ENCODE results near the gene ASCL5. TPM values are rescaled to one million over a fixed set of nuclear protein-coding genes. Genes with fewer than 3 reads are reported as not detected.

ASCL5 gene
- total and polyA plus RNA-seq, 2 of the 13 experiments (the other 11 are each of a cell fraction or from before 2014, with no cell fraction given): not detected

GRCh38 chr1:201167041-201167991, 40.3 kb upstream of the ASCL5 start:
- H3K9me3 ChIP-seq (ENCODE audit: low read length): no peaks in the 10 kb centered on the region
- FAIRE-seq (no peak), DNase-seq (ENCODE audit: low spot score) (no peak), ATAC-seq (no peak)
- H3K4me2 ChIP-seq (ENCODE audit: low read depth, low read length): no peak overlapping the region
- WGBS (ENCODE audit: low lambda C conversion rate): 89% methylated on average over 13 of the region's 13 CpGs
- H3K27me3 ChIP-seq (ENCODE audit: control insufficient read depth in 1 of 2, insufficient read depth in 2 of 2, low read length in 2 of 2): no peaks in the 10 kb centered on the region; a peak in 2 of 5 replicates
- H2AFZ ChIP-seq (ENCODE audit: low read length): no peak overlapping the region
- H3K36me3 ChIP-seq (replicated peaks in 1 of 2; ENCODE audit: control insufficient read depth in 1 of 2, insufficient read depth in 2 of 2, low read length in 2 of 2): no peaks in the 10 kb centered on the region
- no peak overlapping the region for H3K9ac ChIP-seq (ENCODE audit: insufficient read depth, low read depth, low read length)
- H4K20me1 ChIP-seq (ENCODE audit: insufficient read depth, low read length): no peaks in the 10 kb centered on the region
- peaks cover 27% of the 10 kb centered on the region for H3K4me1 ChIP-seq (ENCODE audit: insufficient read depth, low read length)
- intact Hi-C loops (cut with micrococcal nuclease; ENCODE audit: unreplicated experiment): no loop called here
- no peak for TF ChIP-seq IKZF5 (CRISPR knock-in tag; IDR thresholded peaks at IDR 0.05)
- peak; percentile 49; the same call in 1 of the 2 replicates for TF ChIP-seq TFAP4 (IDR thresholded peaks at IDR 0.05; ENCODE audit: borderline replicate concordance, low read depth)
- no peak for TF ChIP-seq ELK4 (CRISPR knock-in tag; IDR thresholded peaks at IDR 0.05; ENCODE audit: borderline replicate concordance)
- TF ChIP-seq ZBTB33 (CRISPR knock-in tag; IDR thresholded peaks at IDR 0.05): peak; percentile 58; the same call in 1 of the 2 replicates
- no peak for TF ChIP-seq SYNCRIP (IDR thresholded peaks at IDR 0.05; ENCODE audit: insufficient read depth, low read depth, low read length)
- ChIA-PET POLR2A (interaction anchor here (1.9 kb wide), 1 partner anchor 13 kb away, joined by 5 read pairs; the partner anchor contains the start of gene TMEM9), CTCF (ENCODE audit: low intra/inter-chr PET ratio, low total read pairs) (no interaction called here)
- H3K79me2 ChIP-seq (ENCODE audit: insufficient read depth, low read length): no peaks in the 10 kb centered on the region
- no peak overlapping the region for H3K4me3 ChIP-seq (replicated peaks in 1 of 3; ENCODE audit: insufficient read depth in 1 of 3, low read depth in 2 of 3, low read length in 3 of 3)
- no TSS peak for BruUV-seq (replicated peaks)
- H3K27ac ChIP-seq (ENCODE audit: extremely low read length, insufficient read depth, low read length): no peak overlapping the region
- in situ Hi-C loops (cut with HindIII; ENCODE audit: extremely low pct_ligation_motif_present, low pct_unique_long_range_greater_than_20kb): no loop called here
